Activated CD8-positive, alpha-beta T cell treated with anti-CD3 and anti-CD28 coated beads for 36 hours (primary cell): ENCODE measurements around the gene AOC3. TPM values are rescaled to one million over a fixed set of nuclear protein-coding genes. Genes with fewer than 3 reads are reported as not detected.
"Not testable (repeated sequence)": the region's sequence is repeated elsewhere in the genome, so short reads cannot be mapped to it uniquely, and the experiment has no call there.

Experiments
- ATAC-seq: fragments of 200-7000 bp; cut with Tn5 transposase; one replicate; pipeline ENCODE4 v1.10.0; 2021; ENCODE audit warnings: mild to moderate bottlenecking, moderate library complexity
- CTCF ChIA-PET: fragments of 350-600 bp; sonication (Branson Sonifier 250); formaldehyde crosslinking; loops from one replicate; lab custom pipeline; 2021; ENCODE audit warnings: antibody characterized with exemption; lab: Charles Lee
- POLR2A ChIA-PET: fragments of 350-600 bp; sonication (Branson Sonifier 250); formaldehyde crosslinking; loops from one replicate; lab custom pipeline; 2021; ENCODE audit warnings: antibody characterized with exemption; lab: Charles Lee
- DNase-seq: peaks from one replicate; pipeline ENCODE4 v3.0.0-alpha.2; 2020
- H3K27ac Mint-ChIP-seq: one replicate; pipeline ENCODE4 v1.8.0; 2021; ENCODE audit warnings: mild to moderate bottlenecking, mixed read lengths
- H3K27me3 Mint-ChIP-seq: one replicate; pipeline ENCODE4 v1.8.0; 2021; ENCODE audit warnings: mixed read lengths
- H3K36me3 Mint-ChIP-seq: one replicate; pipeline ENCODE4 v1.8.0; 2021; ENCODE audit warnings: low read depth, mixed read lengths
- H3K4me1 Mint-ChIP-seq: one replicate; pipeline ENCODE4 v1.8.0; 2021; ENCODE audit warnings: low read depth, mixed read lengths
- H3K4me3 Mint-ChIP-seq: one replicate; pipeline ENCODE4 v1.8.0; 2021; ENCODE audit warnings: mild to moderate bottlenecking, moderate library complexity, mixed read lengths
- H3K9me3 Mint-ChIP-seq: one replicate; pipeline ENCODE4 v1.8.0; 2021; ENCODE audit warnings: mixed read lengths
- intact Hi-C: fragments of 100-400 bp; cut with micrococcal nuclease; formaldehyde crosslinking; loops from one replicate; pipeline ENCODE4 v1.10.0; 2022
- total RNA-seq, 2 experiments: library from RNA; stranded (reverse); gene quantifications; one replicate each; pipeline ENCODE4 v1.2.3, GENCODE V29; 2021
- TF ChIP-seq, protein P1 (sequence below): fragments of 200-600 bp; IDR thresholded peaks from one replicate; pipeline ENCODE4 v1.8.0; 2022; ENCODE audit warnings: antibody characterized with exemption, mild to moderate bottlenecking

AOC3 gene
- total RNA-seq, 2 experiments from 2014 or later, result 2.0 to 2.9 TPM

- no peaks in the 10 kb centered on the region for H3K4me1 Mint-ChIP-seq
- ATAC-seq (no peak), DNase-seq (no peak)
- H3K4me3 Mint-ChIP-seq, result no peak overlapping the region
- ChIA-PET POLR2A (no interaction called here), CTCF (interaction anchor here (0.9 to 1.4 kb wide), 2 partner anchors 43 to 51 kb away, joined by 3 read pairs; no protein-coding TSS in a partner anchor)
- H3K9me3 Mint-ChIP-seq, result no peaks in the 10 kb centered on the region
- no peak overlapping the region for H3K27ac Mint-ChIP-seq
- TF ChIP-seq, protein P1, sequence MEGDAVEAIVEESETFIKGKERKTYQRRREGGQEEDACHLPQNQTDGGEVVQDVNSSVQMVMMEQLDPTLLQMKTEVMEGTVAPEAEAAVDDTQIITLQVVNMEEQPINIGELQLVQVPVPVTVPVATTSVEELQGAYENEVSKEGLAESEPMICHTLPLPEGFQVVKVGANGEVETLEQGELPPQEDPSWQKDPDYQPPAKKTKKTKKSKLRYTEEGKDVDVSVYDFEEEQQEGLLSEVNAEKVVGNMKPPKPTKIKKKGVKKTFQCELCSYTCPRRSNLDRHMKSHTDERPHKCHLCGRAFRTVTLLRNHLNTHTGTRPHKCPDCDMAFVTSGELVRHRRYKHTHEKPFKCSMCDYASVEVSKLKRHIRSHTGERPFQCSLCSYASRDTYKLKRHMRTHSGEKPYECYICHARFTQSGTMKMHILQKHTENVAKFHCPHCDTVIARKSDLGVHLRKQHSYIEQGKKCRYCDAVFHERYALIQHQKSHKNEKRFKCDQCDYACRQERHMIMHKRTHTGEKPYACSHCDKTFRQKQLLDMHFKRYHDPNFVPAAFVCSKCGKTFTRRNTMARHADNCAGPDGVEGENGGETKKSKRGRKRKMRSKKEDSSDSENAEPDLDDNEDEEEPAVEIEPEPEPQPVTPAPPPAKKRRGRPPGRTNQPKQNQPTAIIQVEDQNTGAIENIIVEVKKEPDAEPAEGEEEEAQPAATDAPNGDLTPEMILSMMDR, result no peak
- H3K36me3 Mint-ChIP-seq, result no peaks in the 10 kb centered on the region
- intact Hi-C loops, result no loop called here
- H3K27me3 Mint-ChIP-seq, result peaks cover 6% of the 10 kb centered on the region
Observed at GRCh38 chr17:42878123-42878880, 27.3 kb downstream of the AOC3 start.

- Mint-ChIP-seq H3K27ac (no peak overlapping the region), H3K9me3 (no peaks in the 10 kb centered on the region), H3K36me3 (no peaks in the 10 kb centered on the region), H3K27me3 (peaks cover 6% of the 10 kb centered on the region), H3K4me3 (no peak overlapping the region), H3K4me1 (no peaks in the 10 kb centered on the region)
- DNase-seq (no peak), ATAC-seq (no peak)
- ChIA-PET POLR2A (no interaction called here), CTCF (interaction anchor here (0.9 to 1.4 kb wide), 2 partner anchors 43 to 50 kb away, joined by 3 read pairs; no protein-coding TSS in a partner anchor)
- intact Hi-C loops, result no loop called here
- TF ChIP-seq, protein P1, result no peak
Observed at GRCh38 chr17:42878924-42879595, 28.1 kb downstream of the AOC3 start.

DNA sequence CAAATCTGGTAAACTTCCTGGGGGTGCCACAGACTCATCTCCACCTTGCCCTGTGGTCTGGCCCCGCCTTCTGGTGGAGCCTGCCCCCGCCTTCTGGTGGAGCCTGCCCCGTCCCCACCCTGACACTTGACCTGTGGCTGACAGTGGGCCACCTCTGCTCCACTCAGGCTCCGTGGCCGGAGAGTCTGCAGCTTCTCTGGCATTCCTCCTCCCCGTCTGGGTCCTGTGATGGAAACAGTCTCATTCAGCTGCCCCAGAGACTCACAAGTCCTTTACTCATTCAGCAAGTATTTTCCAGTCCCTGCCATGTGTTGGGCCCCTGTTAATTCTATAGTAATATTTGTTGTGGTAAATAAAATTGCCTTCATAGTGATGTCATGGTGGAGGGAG lies 28.6 kb downstream of the AOC3 start:
- no peaks in the 10 kb centered on the region for H3K9me3 Mint-ChIP-seq
- no peaks in the 10 kb centered on the region for H3K4me1 Mint-ChIP-seq
- H3K36me3 Mint-ChIP-seq, result no peaks in the 10 kb centered on the region
- H3K4me3 Mint-ChIP-seq, result no peak overlapping the region
- intact Hi-C loops, result no loop called here
- ChIA-PET CTCF (no interaction called here), POLR2A (no interaction called here)
- no peak overlapping the region for H3K27ac Mint-ChIP-seq
- DNase-seq (no peak), ATAC-seq (no peak)
- TF ChIP-seq, protein P1, result no peak
- H3K27me3 Mint-ChIP-seq, result peaks cover 6% of the 10 kb centered on the region

GRCh38 chr17:42880776-42881310 lies 29.8 kb downstream of the AOC3 start:
- Mint-ChIP-seq H3K36me3 (no peaks in the 10 kb centered on the region), H3K4me3 (no peak overlapping the region), H3K27me3 (peaks cover 6% of the 10 kb centered on the region), H3K4me1 (no peaks in the 10 kb centered on the region), H3K27ac (no peak overlapping the region), H3K9me3 (no peaks in the 10 kb centered on the region)
- ATAC-seq, result no peak
- TF ChIP-seq, protein P1, result no peak
- no peak for DNase-seq
- POLR2A ChIA-PET, result interaction anchor here (0.5 to 1.0 kb wide), 2 partner anchors 48 to 294 kb away, joined by 3 read pairs; no protein-coding TSS in a partner anchor
- CTCF ChIA-PET, result no interaction called here
- intact Hi-C loops, result no loop called here

DNA sequence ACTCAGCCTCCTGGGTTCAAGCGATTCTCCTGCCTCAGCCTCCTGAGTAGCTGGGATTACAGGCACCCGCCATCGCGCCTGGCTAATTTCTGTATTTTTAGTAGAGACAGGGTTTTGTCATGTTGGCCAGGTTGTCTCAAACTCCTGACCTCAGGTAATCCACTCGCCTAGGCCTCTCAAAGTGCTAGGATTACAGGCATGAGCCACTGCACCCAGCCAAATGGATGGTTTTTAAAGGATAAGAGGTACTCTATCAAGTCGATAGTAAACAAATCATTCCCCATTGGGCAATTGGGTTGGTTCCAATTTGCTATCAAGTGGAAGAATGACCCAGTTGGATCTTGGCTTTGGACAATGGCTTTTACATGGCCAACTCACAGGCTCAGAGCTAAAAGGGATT lies 30.7 kb downstream of the AOC3 start:
- H3K36me3 Mint-ChIP-seq, POLR2A ChIA-PET, H3K4me3 Mint-ChIP-seq, DNase-seq, ATAC-seq, CTCF ChIA-PET, intact Hi-C loops, H3K4me1 Mint-ChIP-seq, H3K27ac Mint-ChIP-seq, H3K27me3 Mint-ChIP-seq, H3K9me3 Mint-ChIP-seq: not testable (repeated sequence)
